Measurements from ENCODE around the gene CNTN6. TPM values are rescaled to one million over a fixed set of nuclear protein-coding genes. Genes with fewer than 3 reads are reported as not detected.

CNTN6 gene
- total RNA-seq, 1 experiment from 2014 or later, result not detected

DNA sequence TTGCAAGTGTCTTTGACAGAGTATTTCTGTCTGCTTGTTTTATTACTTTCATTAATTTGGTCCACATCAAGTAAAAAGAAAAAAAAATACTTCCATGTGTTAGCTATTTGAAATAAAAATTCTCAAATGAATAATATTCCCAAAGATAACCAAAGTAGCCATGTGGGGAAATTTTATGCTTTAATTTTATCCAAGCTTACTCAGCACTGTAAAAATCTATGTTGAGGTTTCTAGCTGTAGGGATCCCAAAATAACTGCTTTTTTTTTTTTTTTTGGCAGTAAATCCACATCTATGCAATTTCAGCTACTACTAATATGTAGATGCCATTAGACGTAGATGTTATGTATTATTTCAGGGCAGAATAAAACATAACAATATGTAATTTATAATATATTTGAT, 35.4 kb upstream of the CNTN6 start:
- Histone ChIP-seq H3K9me2 (ENCODE audit: insufficient read depth) (no peaks in the 10 kb centered on the region), H3K9me3 (ENCODE audit: control insufficient read depth in 1 of 2, insufficient read depth in 1 of 2, low read depth in 1 of 2, low read length in 2 of 2) (peaks cover 3 to 16% of the 10 kb centered on the region in 2 experiments; a peak in 1 of 4 replicates), H2AFZ (ENCODE audit: low read depth, low read length, poor library complexity, severe bottlenecking) (no peak overlapping the region), H4K20me1 (ENCODE audit: insufficient read depth) (no peaks in the 10 kb centered on the region), H3K27ac (ENCODE audit: low read depth, low read length) (no peak overlapping the region), H3K9ac (ENCODE audit: low read length) (no peak overlapping the region), H3K36me3 (ENCODE audit: control insufficient read depth in 1 of 2, insufficient read depth in 2 of 2, low read length in 2 of 2) (no peaks in the 10 kb centered on the region), H3K4me1 (ENCODE audit: control insufficient read depth in 1 of 2, insufficient read depth in 2 of 2, low read length in 2 of 2) (no peaks in the 10 kb centered on the region), H3K27me3 (ENCODE audit: insufficient read depth, low read length) (no peaks in the 10 kb centered on the region), H3K4me3 (replicated peaks in 1 of 2; ENCODE audit: low read depth in 1 of 2, low read length in 2 of 2) (no peak overlapping the region), H3K79me2 (ENCODE audit: insufficient read depth, low read length) (no peaks in the 10 kb centered on the region), H3K4me2 (ENCODE audit: low read length) (no peak overlapping the region)
- CTCF ChIA-PET, result no interaction called here
- POLR2A ChIA-PET, result no interaction called here
- RAD21 ChIA-PET (ENCODE audit: low non-redundant PET in 1 of 2, low total read pairs in 2 of 2, uncharacterized antibody in 2 of 2, unreplicated experiment in 2 of 2), result no interaction called here
- BruUV-seq (replicated peaks), result no TSS peak
- ATAC-seq, result no peak
- no peak for DNase-seq (ENCODE audit: low read depth, low spot score)
- intact Hi-C loops (cut with micrococcal nuclease), result no loop called here
- TF ChIP-seq EGR1 (IDR thresholded peaks at IDR 0.05; ENCODE audit: low read depth), result no peak
- TF ChIP-seq MAX (IDR thresholded peaks at IDR 0.05), result no peak
- no peak for TF ChIP-seq TCF7L2 (IDR thresholded peaks at IDR 0.05; ENCODE audit: borderline replicate concordance, extremely low read depth, insufficient read depth, insufficient read length)
- no peak for TF ChIP-seq FOSL1 (IDR thresholded peaks at IDR 0.05; ENCODE audit: low read depth)
- no peak for TF ChIP-seq YY1 (IDR thresholded peaks at IDR 0.05; ENCODE audit: extremely low read depth, insufficient replicate concordance, low read depth, low read length)

DNA sequence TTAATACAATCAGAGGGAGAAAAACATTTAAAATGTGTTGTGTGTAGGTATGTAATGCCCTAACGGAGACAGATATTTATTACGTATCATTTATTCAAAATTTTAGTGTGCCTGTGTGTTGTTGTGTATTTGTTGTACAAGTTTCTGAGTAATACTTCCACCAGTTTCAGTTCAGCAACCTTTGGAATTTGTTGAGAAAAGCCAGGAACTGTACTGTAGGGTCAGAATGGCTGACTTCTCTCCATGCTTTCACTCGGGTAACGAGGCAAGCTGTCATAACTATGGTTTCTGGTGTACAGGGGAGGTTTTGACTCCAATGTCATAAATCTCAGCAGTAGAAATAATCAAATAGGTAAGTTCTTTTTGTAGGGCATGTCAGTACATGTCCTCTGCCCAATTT, 23.8 kb upstream of the CNTN6 start:
- CTCF ChIA-PET, result no interaction called here
- H2AFZ ChIP-seq (ENCODE audit: low read depth, low read length, poor library complexity, severe bottlenecking), result no peak overlapping the region

More for the DNA sequence above, 23.8 kb upstream of the CNTN6 start:
- no peaks in the 10 kb centered on the region for H3K36me3 ChIP-seq (ENCODE audit: control insufficient read depth in 1 of 2, insufficient read depth in 2 of 2, low read length in 2 of 2)
- DNase-seq (ENCODE audit: low read depth, low spot score) (no peak), ATAC-seq (no peak)
- ChIA-PET POLR2A (no interaction called here), RAD21 (ENCODE audit: low non-redundant PET in 1 of 2, low total read pairs in 2 of 2, uncharacterized antibody in 2 of 2, unreplicated experiment in 2 of 2) (no interaction called here)
- no peaks in the 10 kb centered on the region for H3K27me3 ChIP-seq (ENCODE audit: insufficient read depth, low read length)
- no peak overlapping the region for H3K4me2 ChIP-seq (ENCODE audit: low read length)
- TF ChIP-seq EGR1 (IDR thresholded peaks at IDR 0.05; ENCODE audit: low read depth), result no peak
- TF ChIP-seq, protein P1, sequence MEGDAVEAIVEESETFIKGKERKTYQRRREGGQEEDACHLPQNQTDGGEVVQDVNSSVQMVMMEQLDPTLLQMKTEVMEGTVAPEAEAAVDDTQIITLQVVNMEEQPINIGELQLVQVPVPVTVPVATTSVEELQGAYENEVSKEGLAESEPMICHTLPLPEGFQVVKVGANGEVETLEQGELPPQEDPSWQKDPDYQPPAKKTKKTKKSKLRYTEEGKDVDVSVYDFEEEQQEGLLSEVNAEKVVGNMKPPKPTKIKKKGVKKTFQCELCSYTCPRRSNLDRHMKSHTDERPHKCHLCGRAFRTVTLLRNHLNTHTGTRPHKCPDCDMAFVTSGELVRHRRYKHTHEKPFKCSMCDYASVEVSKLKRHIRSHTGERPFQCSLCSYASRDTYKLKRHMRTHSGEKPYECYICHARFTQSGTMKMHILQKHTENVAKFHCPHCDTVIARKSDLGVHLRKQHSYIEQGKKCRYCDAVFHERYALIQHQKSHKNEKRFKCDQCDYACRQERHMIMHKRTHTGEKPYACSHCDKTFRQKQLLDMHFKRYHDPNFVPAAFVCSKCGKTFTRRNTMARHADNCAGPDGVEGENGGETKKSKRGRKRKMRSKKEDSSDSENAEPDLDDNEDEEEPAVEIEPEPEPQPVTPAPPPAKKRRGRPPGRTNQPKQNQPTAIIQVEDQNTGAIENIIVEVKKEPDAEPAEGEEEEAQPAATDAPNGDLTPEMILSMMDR (IDR thresholded peaks at IDR 0.05 in 2 of 3, conservative IDR thresholded peaks at IDR 0.05 in 1 of 3; ENCODE audit: borderline replicate concordance in 1 of 3, insufficient read depth in 1 of 3, low read depth in 2 of 3, low read length in 2 of 3), result no peak
- TF ChIP-seq ZFX (IDR thresholded peaks at IDR 0.05), result no peak
- TF ChIP-seq ELF1 (IDR thresholded peaks at IDR 0.05; ENCODE audit: borderline replicate concordance, low read depth), result no peak
- no peak for TF ChIP-seq YY1 (IDR thresholded peaks at IDR 0.05; ENCODE audit: extremely low read depth, insufficient replicate concordance, low read depth, low read length)
- no peak for TF ChIP-seq EZH2phosphoT487 (IDR thresholded peaks at IDR 0.05; ENCODE audit: borderline replicate concordance)
- no peak for TF ChIP-seq ZNF274 (IDR thresholded peaks at IDR 0.05; ENCODE audit: low read depth, low read length)
- TF ChIP-seq POLR2A (IDR thresholded peaks at IDR 0.05; ENCODE audit: borderline replicate concordance, extremely low read depth, insufficient read depth, insufficient read length), result no peak
- TF ChIP-seq POLR2AphosphoS5 (IDR thresholded peaks at IDR 0.05; ENCODE audit: low read depth, low read length), result no peak
- TF ChIP-seq SRF (IDR thresholded peaks at IDR 0.05; ENCODE audit: low read depth), result no peak
- TF ChIP-seq SP1 (IDR thresholded peaks at IDR 0.05; ENCODE audit: low read depth), result no peak
- no peak for TF ChIP-seq CEBPB (IDR thresholded peaks at IDR 0.05; ENCODE audit: low read depth)
- TF ChIP-seq REST (IDR thresholded peaks at IDR 0.05; ENCODE audit: low read depth), result no peak
- no peak for TF ChIP-seq SIN3A (IDR thresholded peaks at IDR 0.05; ENCODE audit: low read depth)
- no peak for TF ChIP-seq JUND (IDR thresholded peaks at IDR 0.05)
- intact Hi-C loops (cut with micrococcal nuclease), result no loop called here
- peaks cover 3 to 5% of the 10 kb centered on the region in 2 experiments; a peak in 2 of 4 replicates for H3K9me3 ChIP-seq (ENCODE audit: control insufficient read depth in 1 of 2, insufficient read depth in 1 of 2, low read depth in 1 of 2, low read length in 2 of 2)
- H3K9me2 ChIP-seq (ENCODE audit: insufficient read depth), result no peaks in the 10 kb centered on the region
- no peaks in the 10 kb centered on the region for H3K79me2 ChIP-seq (ENCODE audit: insufficient read depth, low read length)
- no peaks in the 10 kb centered on the region for H3K4me1 ChIP-seq (ENCODE audit: control insufficient read depth in 1 of 2, insufficient read depth in 2 of 2, low read length in 2 of 2)
- no peaks in the 10 kb centered on the region for H4K20me1 ChIP-seq (ENCODE audit: insufficient read depth)
- no peak overlapping the region for H3K9ac ChIP-seq (ENCODE audit: low read length)
- no peak overlapping the region for H3K27ac ChIP-seq (ENCODE audit: low read depth, low read length)
- H3K4me3 ChIP-seq (replicated peaks in 1 of 2; ENCODE audit: low read depth in 1 of 2, low read length in 2 of 2), result no peak overlapping the region
- no TSS peak for BruUV-seq (replicated peaks)

Measured in HCT116 (cell line).